SU-DHL-6 (cell line): ENCODE data around the gene MINAR1.

Experiments used
- H2AFZ ChIP-seq: fragments of 200-600 bp; sonication (generic); 2 replicates; pipeline ENCODE4 v1.6.1; 2014; ENCODE audit warnings: low read depth, mild to moderate bottlenecking, moderate library complexity, mixed read lengths, antibody characterized with exemption, low read length; ENCODE audit not compliant: severe bottlenecking
- H3F3A ChIP-seq: fragments of 200-600 bp; shearing (Covaris generic); 2 replicates; pipeline ENCODE4 v1.6.0; 2016; ENCODE audit warnings: antibody characterized with exemption, mild to moderate bottlenecking; ENCODE audit not compliant: insufficient read depth
- H3K27ac ChIP-seq: fragments of 200-600 bp; sonication (generic); 2 replicates; pipeline ENCODE4 v1.5.1; 2016; ENCODE audit warnings: low read depth, mild to moderate bottlenecking, low read length, moderate library complexity, mixed read lengths
- H3K27me3 ChIP-seq: fragments of 200-600 bp; sonication (generic), shearing (Covaris generic); 2 replicates; pipeline ENCODE4 v1.6.0; 2014; ENCODE audit warnings: mild to moderate bottlenecking, low read length
- H3K36me3 ChIP-seq: fragments of 200-600 bp; sonication (generic); 2 replicates; pipeline ENCODE4 v1.6.1; 2014; ENCODE audit warnings: mild to moderate bottlenecking, low read length, mixed read lengths
- H3K4me2 ChIP-seq: fragments of 300-600, 200-600 bp; shearing (Covaris generic), sonication (generic); 2 replicates; pipeline ENCODE4 v1.6.0; 2014; ENCODE audit warnings: low read length, low read depth, mild to moderate bottlenecking; ENCODE audit not compliant: poor library complexity, severe bottlenecking
- H3K4me3 ChIP-seq: fragments of 200-600 bp; sonication (generic); 2 replicates; pipeline ENCODE4 v1.5.1; 2014; ENCODE audit warnings: antibody characterized with exemption, low read length, mild to moderate bottlenecking, mixed read lengths; ENCODE audit not compliant: insufficient read depth, poor library complexity, severe bottlenecking
- H3K79me2 ChIP-seq: fragments of 200-600 bp; sonication (generic); 2 replicates; pipeline ENCODE4 v1.6.1; 2014; ENCODE audit warnings: mild to moderate bottlenecking, low read length, moderate library complexity; ENCODE audit not compliant: insufficient read depth
- H3K9ac ChIP-seq: fragments of 200-600 bp; sonication (generic); 2 replicates; pipeline ENCODE4 v1.7.0; 2014; ENCODE audit warnings: mild to moderate bottlenecking, low read length
- H3K9me2 ChIP-seq: fragments of 200-600 bp; sonication (generic); replicated peaks from 2 replicates; pipeline ENCODE4 v1.6.1; 2014; ENCODE audit warnings: low read length; ENCODE audit not compliant: insufficient read depth
- H3K9me3 ChIP-seq: fragments of 200-600 bp; sonication (generic); 2 replicates; pipeline ENCODE4 v1.6.1; 2014; ENCODE audit warnings: low read length, mixed read lengths; ENCODE audit not compliant: insufficient read depth
- H4K20me1 ChIP-seq: fragments of 200-600 bp; sonication (generic); 2 replicates; pipeline ENCODE4 v1.6.1; 2014; ENCODE audit warnings: low read depth, mild to moderate bottlenecking, antibody characterized with exemption, low read length, moderate library complexity, mixed read lengths
- CTCF ChIP-seq: fragments of 200-600 bp; sonication (generic); IDR thresholded peaks from one replicate; pipeline ENCODE4 v1.5.1; 2017; ENCODE audit warnings: antibody characterized with exemption, mild to moderate bottlenecking, low read length, moderate library complexity; ENCODE audit not compliant: insufficient read depth, poor library complexity, severe bottlenecking
- EZH2phosphoT487 ChIP-seq: fragments of 200-600 bp; sonication (generic), shearing (Covaris generic); conservative IDR thresholded peaks from 2 replicates; pipeline ENCODE4 v1.6.1; 2018; ENCODE audit warnings: mild to moderate bottlenecking, antibody characterized with exemption, low read length, moderate library complexity, mixed read lengths

MINAR1 gene

GRCh38 chr15:79412429-79412828, 19.7 kb upstream of the MINAR1 start:
- Histone ChIP-seq H3K79me2 (no peaks in the 10 kb centered on the region), H4K20me1 (no peaks in the 10 kb centered on the region), H3K4me3 (no peak overlapping the region), H3K9me2 (no peaks in the 10 kb centered on the region), H2AFZ (no peak overlapping the region), H3K4me2 (no peak overlapping the region), H3K9ac (no peak overlapping the region), H3K9me3 (no peaks in the 10 kb centered on the region), H3K27me3 (no peaks in the 10 kb centered on the region), H3F3A (no peaks in the 10 kb centered on the region), H3K27ac (no peak overlapping the region), H3K36me3 (no peaks in the 10 kb centered on the region)
- no peak for TF ChIP-seq EZH2phosphoT487
- no peak for TF ChIP-seq CTCF

- H3K9me3 ChIP-seq: no peaks in the 10 kb centered on the region
- H3K79me2 ChIP-seq: no peaks in the 10 kb centered on the region
- H3K36me3 ChIP-seq: no peaks in the 10 kb centered on the region
- no peaks in the 10 kb centered on the region for H3F3A ChIP-seq
- H3K4me2 ChIP-seq: no peak overlapping the region
- H3K4me3 ChIP-seq: no peak overlapping the region
- H3K27me3 ChIP-seq: no peaks in the 10 kb centered on the region
- H4K20me1 ChIP-seq: no peaks in the 10 kb centered on the region
- H3K9me2 ChIP-seq: no peaks in the 10 kb centered on the region
- no peak overlapping the region for H2AFZ ChIP-seq
- no peak overlapping the region for H3K27ac ChIP-seq
- TF ChIP-seq EZH2phosphoT487 (no peak), CTCF (no peak)
- no peak overlapping the region for H3K9ac ChIP-seq
These were observed 15.3 kb upstream of the MINAR1 start for GRCh38 chr15:79416876-79417275.

DNA sequence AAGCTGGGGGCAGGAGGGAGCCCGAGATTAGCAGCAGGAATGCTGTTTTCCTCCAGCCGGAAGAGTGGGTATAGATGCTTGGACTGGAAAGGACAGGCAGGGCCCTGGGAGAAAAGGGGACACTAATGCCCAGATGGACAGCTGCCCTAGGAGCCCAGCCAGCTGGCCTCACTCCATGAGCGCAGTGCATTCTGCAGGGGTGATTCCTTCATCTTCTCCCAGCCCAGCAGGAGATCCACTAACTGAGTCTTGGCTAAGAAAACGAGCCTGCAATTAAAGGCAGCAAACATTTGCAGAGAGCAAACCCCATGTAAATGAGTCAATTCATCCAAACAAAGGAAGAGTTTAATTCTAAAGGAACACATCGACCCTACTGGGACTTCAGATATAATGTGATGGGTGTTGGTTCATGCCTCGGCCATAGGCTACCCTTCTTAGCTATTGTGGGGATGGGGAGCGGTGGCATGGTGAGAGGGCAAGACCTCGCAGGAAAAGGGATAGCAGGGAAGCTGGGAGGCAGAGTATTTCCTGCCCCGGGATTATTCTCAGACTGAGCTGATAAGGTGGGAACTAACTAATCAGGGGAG, 13.3 kb upstream of the MINAR1 start:
- H4K20me1 ChIP-seq: no peaks in the 10 kb centered on the region
- no peaks in the 10 kb centered on the region for H3K36me3 ChIP-seq
- no peaks in the 10 kb centered on the region for H3F3A ChIP-seq
- H3K9ac ChIP-seq: no peak overlapping the region
- no peak overlapping the region for H3K27ac ChIP-seq
- no peak overlapping the region for H2AFZ ChIP-seq
- H3K9me3 ChIP-seq: no peaks in the 10 kb centered on the region
- H3K9me2 ChIP-seq: no peaks in the 10 kb centered on the region
- H3K4me2 ChIP-seq: no peak overlapping the region
- TF ChIP-seq EZH2phosphoT487 (no peak), CTCF (no peak)
- no peaks in the 10 kb centered on the region for H3K79me2 ChIP-seq
- H3K4me3 ChIP-seq: no peak overlapping the region
- no peaks in the 10 kb centered on the region for H3K27me3 ChIP-seq
